ENCODE measurements around the gene FHOD3.

The FHOD3 gene

GRCh38 chr18:36297417-36298125, at the start of gene FHOD3:
FHOD3 (plus strand) TSS chr18:36297713; CDS start chr18:36297836, 123 bp downstream.
- TF ChIP-seq TCF12 (IDR thresholded peaks at IDR 0.05; ENCODE audit: low read depth) (no peak), EGR1 (IDR thresholded peaks at IDR 0.05) (no peak), CREB1 (IDR thresholded peaks at IDR 0.05; ENCODE audit: low read depth) (no peak), REST (IDR thresholded peaks at IDR 0.05; ENCODE audit: low read depth) (no peak), TEAD4 (IDR thresholded peaks at IDR 0.05) (no peak), TAF1 (IDR thresholded peaks at IDR 0.05; ENCODE audit: low read depth) (no peak), CEBPB (IDR thresholded peaks at IDR 0.05) (no peak), USF1 (IDR thresholded peaks at IDR 0.05) (no peak), EP300 (IDR thresholded peaks at IDR 0.05; ENCODE audit: borderline replicate concordance) (no peak), ZBTB7A (IDR thresholded peaks at IDR 0.05; ENCODE audit: low read depth) (no peak), NFIC (IDR thresholded peaks at IDR 0.05) (no peak), MAX (IDR thresholded peaks at IDR 0.05) (no peak)

GRCh38 chr18:36249392-36249791, 48.1 kb upstream of the FHOD3 start:
- TF ChIP-seq EP300 (IDR thresholded peaks at IDR 0.05; ENCODE audit: borderline replicate concordance): no peak
- no peak for TF ChIP-seq REST (IDR thresholded peaks at IDR 0.05; ENCODE audit: low read depth)
- no peak for TF ChIP-seq USF1 (IDR thresholded peaks at IDR 0.05)
- no peak for TF ChIP-seq FOXM1 (IDR thresholded peaks at IDR 0.05; ENCODE audit: borderline replicate concordance, low read depth)
- no peak for TF ChIP-seq RAD21 (IDR thresholded peaks at IDR 0.05; ENCODE audit: low read depth)
- TF ChIP-seq MAX (IDR thresholded peaks at IDR 0.05): no peak
- TF ChIP-seq ZBTB7A (IDR thresholded peaks at IDR 0.05; ENCODE audit: low read depth): no peak
- no peak for TF ChIP-seq EGR1 (IDR thresholded peaks at IDR 0.05)
- no peak for TF ChIP-seq NFIC (IDR thresholded peaks at IDR 0.05)
- TF ChIP-seq TEAD4 (IDR thresholded peaks at IDR 0.05): no peak
- no peak for TF ChIP-seq TCF12 (IDR thresholded peaks at IDR 0.05; ENCODE audit: low read depth)
- TF ChIP-seq YY1 (IDR thresholded peaks at IDR 0.05; ENCODE audit: low read depth): no peak
- TF ChIP-seq CEBPB (IDR thresholded peaks at IDR 0.05): no peak

GRCh38 chr18:36250827-36251226, 46.7 kb upstream of the FHOD3 start:
- TF ChIP-seq NFIC (IDR thresholded peaks at IDR 0.05) (no peak), REST (IDR thresholded peaks at IDR 0.05; ENCODE audit: low read depth) (no peak), TAF1 (IDR thresholded peaks at IDR 0.05; ENCODE audit: low read depth) (no peak), MAX (IDR thresholded peaks at IDR 0.05) (no peak), TCF12 (IDR thresholded peaks at IDR 0.05; ENCODE audit: low read depth) (no peak), ZBTB7A (IDR thresholded peaks at IDR 0.05; ENCODE audit: low read depth) (no peak), CEBPB (IDR thresholded peaks at IDR 0.05) (no peak), CREB1 (IDR thresholded peaks at IDR 0.05; ENCODE audit: low read depth) (no peak), TEAD4 (IDR thresholded peaks at IDR 0.05) (no peak), EGR1 (IDR thresholded peaks at IDR 0.05) (no peak), USF1 (IDR thresholded peaks at IDR 0.05) (no peak), EP300 (IDR thresholded peaks at IDR 0.05; ENCODE audit: borderline replicate concordance) (no peak), RAD21 (IDR thresholded peaks at IDR 0.05; ENCODE audit: low read depth) (no peak), YY1 (IDR thresholded peaks at IDR 0.05; ENCODE audit: low read depth) (no peak), FOXM1 (IDR thresholded peaks at IDR 0.05; ENCODE audit: borderline replicate concordance, low read depth) (no peak)

All from Ishikawa (cell line).